ENCODE measurements around the gene CMTM4. TPM values are rescaled to one million over a fixed set of nuclear protein-coding genes. Genes with fewer than 3 reads are reported as not detected.

CMTM4 gene
- total and polyA plus RNA-seq, 2 of the 4 experiments (the other 2 are of a cell fraction) = 9.0 to 14.5 TPM

DNA sequence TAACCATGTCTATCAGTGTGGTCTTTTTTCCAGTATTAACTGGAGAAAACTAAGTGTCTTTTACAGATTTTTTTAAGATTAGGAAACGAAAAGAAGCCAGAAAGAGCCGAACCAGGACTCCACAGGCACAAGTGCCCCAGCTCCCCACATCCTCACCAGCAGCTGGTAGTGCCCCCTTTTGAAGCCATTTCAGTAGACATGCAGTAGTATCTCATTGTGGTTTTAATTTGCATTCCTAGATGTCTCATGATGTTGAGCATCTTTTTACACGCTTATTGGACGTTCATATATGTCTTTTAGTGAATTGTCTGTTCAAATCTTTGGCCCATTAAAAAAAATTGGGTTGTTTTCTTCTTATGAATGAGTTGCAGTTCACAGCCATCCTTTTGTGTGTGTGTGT is 96.8 kb downstream of the CMTM4 start:
- no peak overlapping the region for H4K5ac ChIP-seq (ENCODE audit: low read depth, low read length)

More for the DNA sequence above, 96.8 kb downstream of the CMTM4 start:
- Histone ChIP-seq H3K9me1 (ENCODE audit: insufficient read depth, low read length) (no peaks in the 10 kb centered on the region), H3K36me3 (ENCODE audit: control insufficient read depth, insufficient read depth, low read length) (no peaks in the 10 kb centered on the region), H3K4me1 (ENCODE audit: control insufficient read depth, insufficient read depth, low read length) (peaks cover 3% of the 10 kb centered on the region; the same call in 1 of the 2 replicates), H3K18ac (ENCODE audit: low read depth, low read length) (no peak overlapping the region), H2AFZ (replicated peaks; ENCODE audit: low read length, poor library complexity) (no peak overlapping the region), H3K27ac (ENCODE audit: insufficient read depth, low read length) (no peak overlapping the region), H2BK20ac (ENCODE audit: low read depth, low read length) (no peak overlapping the region), H2BK120ac (ENCODE audit: low read depth, low read length) (no peak overlapping the region), H3K56ac (ENCODE audit: extremely low read depth, insufficient read depth, low read length) (no peak overlapping the region), H3K14ac (replicated peaks; ENCODE audit: low read depth, low read length) (no peak overlapping the region), H2BK5ac (ENCODE audit: low read depth, low read length, poor library complexity, severe bottlenecking) (no peak overlapping the region), H3K9me3 (ENCODE audit: control insufficient read depth, insufficient read depth, low read length) (peaks cover 5% of the 10 kb centered on the region; the same call in 1 of the 2 replicates), H3K23ac (ENCODE audit: low read depth, low read length) (no peak overlapping the region), H4K20me1 (ENCODE audit: insufficient read depth, low read length) (no peaks in the 10 kb centered on the region), H2BK15ac (ENCODE audit: low read depth, low read length) (no peak overlapping the region), H3K27me3 (ENCODE audit: control insufficient read depth, insufficient read depth, low read length) (peaks cover 14% of the 10 kb centered on the region), H3K9ac (ENCODE audit: low read depth, low read length) (no peak overlapping the region), H4K8ac (ENCODE audit: low read depth in 2 of 2, low read length in 2 of 2) (no peak overlapping the region), H3K4ac (ENCODE audit: low read depth, low read length) (no peak overlapping the region), H3K79me1 (ENCODE audit: low read depth in 1 of 2, low read length in 2 of 2) (peaks cover 0 to 8% of the 10 kb centered on the region in 2 experiments; a peak in 2 of 4 replicates), H2AK5ac (ENCODE audit: low read depth, low read length) (no peak overlapping the region), H4K91ac (ENCODE audit: insufficient read depth, low read depth, low read length) (no peak overlapping the region), H3K4me2 (ENCODE audit: low read depth, low read length) (no peak overlapping the region), H3K4me3 (ENCODE audit: insufficient read depth, low read depth, low read length) (no peak overlapping the region), H2AK9ac (replicated peaks; ENCODE audit: low read depth, low read length, poor library complexity) (no peak overlapping the region)
- in situ Hi-C loops (cut with MboI; ENCODE audit: low sequenced_read_pairs) (loop anchor here (5.0 kb wide), 2 partner anchors 47 to 192 kb away; partner anchors contain the start of genes CKLF and TK2), intact Hi-C loops (cut with micrococcal nuclease) (no loop called here), dilution Hi-C loops (cut with HindIII; ENCODE audit: low sequenced_read_pairs, unreplicated experiment) (no loop called here)
- no peak for TF ChIP-seq MXI1 (IDR thresholded peaks at IDR 0.05; ENCODE audit: borderline replicate concordance, low read depth, low read length)
- no peak for TF ChIP-seq CTCF (conservative IDR thresholded peaks at IDR 0.05; ENCODE audit: low read depth, low read length)
- TF ChIP-seq CEBPB (IDR thresholded peaks at IDR 0.05; ENCODE audit: low read depth, low read length) = no peak
- TF ChIP-seq MAFK (IDR thresholded peaks at IDR 0.05; ENCODE audit: low read depth, low read length) = no peak
- TF ChIP-seq, protein P1, sequence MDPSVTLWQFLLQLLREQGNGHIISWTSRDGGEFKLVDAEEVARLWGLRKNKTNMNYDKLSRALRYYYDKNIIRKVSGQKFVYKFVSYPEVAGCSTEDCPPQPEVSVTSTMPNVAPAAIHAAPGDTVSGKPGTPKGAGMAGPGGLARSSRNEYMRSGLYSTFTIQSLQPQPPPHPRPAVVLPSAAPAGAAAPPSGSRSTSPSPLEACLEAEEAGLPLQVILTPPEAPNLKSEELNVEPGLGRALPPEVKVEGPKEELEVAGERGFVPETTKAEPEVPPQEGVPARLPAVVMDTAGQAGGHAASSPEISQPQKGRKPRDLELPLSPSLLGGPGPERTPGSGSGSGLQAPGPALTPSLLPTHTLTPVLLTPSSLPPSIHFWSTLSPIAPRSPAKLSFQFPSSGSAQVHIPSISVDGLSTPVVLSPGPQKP (IDR thresholded peaks at IDR 0.05; ENCODE audit: borderline replicate concordance, low read depth, low read length) = no peak
- WGBS, 2 experiments (ENCODE audit: extremely low coverage in 2 of 2, insufficient read length in 1 of 2) = no CpG with 5 or more reads among the region's 4 CpGs
- POLR2A ChIA-PET (ENCODE audit: unreplicated experiment) = no interaction called here
- DNase-seq (no peak), ATAC-seq (ENCODE audit: low read depth) (no peak)
- CTCF ChIA-PET = interaction anchor here (1.1 kb wide), 1 partner anchor 193 kb away, joined by 4 read pairs; no protein-coding TSS in a partner anchor
- BruUV-seq (replicated peaks) = no TSS peak

Measured in IMR-90 (cell line).